GM18499 (cell line): ENCODE data around the gene UBE2J2.
A peak's percentile ranks its signal among the peaks of the same experiment; 100 is the strongest.

Experiments used
- ATAC-seq: cut with Tn5 transposase; IDR thresholded peaks from one replicate; pipeline ENCODE4 v1.9.1; 2021; ENCODE audit warnings: moderate number of reproducible peaks; ENCODE audit not compliant: insufficient read depth, unreplicated experiment

The UBE2J2 gene

GRCh38 chr1:1231400-1232207 is 42.0 kb downstream of the UBE2J2 start, which contains the start of gene SDF4:
SDF4 (minus strand) TSS chr1:1232001; CDS start chr1:1228772, 3,229 bp downstream.
- peak; percentile 63 for ATAC-seq

DNA sequence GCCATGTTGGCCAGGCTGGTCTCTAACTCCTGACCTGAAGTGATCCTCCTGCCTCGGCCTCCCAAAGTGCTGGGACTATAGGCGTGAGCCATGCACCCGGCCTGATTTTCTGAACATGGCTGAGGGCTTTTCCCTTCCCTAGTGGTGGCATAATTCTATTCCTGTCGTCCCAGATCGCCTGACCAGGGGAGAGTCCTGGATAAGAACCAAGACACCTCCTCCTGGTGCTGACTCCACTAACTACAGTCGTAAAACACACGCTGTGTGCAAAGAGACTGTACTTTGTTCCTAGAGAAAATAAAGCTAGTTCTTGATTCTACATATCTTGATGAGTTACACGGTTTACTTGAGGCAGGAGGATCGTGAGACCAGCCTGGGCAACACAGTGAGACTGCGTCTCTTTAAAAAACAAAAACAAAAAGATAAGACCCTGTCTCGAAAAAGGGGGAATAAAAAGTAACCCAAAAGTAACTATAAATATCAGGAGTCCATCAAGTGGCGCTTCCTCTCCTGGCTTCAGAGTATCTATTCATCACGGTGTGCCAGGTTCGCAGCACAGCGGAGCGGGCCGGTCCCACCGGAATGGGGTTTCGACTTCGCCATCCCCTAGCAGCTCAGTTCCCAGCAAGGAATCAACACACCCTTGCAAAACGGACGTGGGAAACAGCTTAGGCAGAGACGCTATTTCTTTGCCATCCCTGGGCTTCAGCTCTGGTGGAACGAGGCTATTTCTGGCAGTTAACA is 42.8 kb downstream of the UBE2J2 start:
- ATAC-seq = no peak

DNA sequence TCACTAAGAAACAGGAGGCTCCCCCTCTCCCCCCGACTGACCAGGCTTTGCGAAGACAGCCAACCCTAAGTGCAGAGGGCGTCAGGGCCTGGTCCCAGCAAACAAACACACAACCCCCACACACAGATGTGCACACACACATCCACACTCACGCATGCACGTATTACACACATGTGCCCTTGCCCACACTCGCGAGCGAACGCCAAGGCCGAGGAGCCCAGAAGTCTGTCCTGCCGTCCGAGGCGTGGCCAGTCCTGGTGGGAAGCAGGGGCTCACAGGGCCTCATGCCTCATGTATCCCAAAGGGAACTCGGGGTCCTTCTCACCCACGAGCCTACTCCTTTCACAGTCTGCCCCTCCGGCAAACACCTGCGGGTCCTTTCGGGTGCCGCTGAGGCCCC is 43.9 kb downstream of the UBE2J2 start:
- ATAC-seq = no peak

- no peak for ATAC-seq
Observed at GRCh38 chr1:1228596-1229321, 44.9 kb downstream of the UBE2J2 start.

DNA sequence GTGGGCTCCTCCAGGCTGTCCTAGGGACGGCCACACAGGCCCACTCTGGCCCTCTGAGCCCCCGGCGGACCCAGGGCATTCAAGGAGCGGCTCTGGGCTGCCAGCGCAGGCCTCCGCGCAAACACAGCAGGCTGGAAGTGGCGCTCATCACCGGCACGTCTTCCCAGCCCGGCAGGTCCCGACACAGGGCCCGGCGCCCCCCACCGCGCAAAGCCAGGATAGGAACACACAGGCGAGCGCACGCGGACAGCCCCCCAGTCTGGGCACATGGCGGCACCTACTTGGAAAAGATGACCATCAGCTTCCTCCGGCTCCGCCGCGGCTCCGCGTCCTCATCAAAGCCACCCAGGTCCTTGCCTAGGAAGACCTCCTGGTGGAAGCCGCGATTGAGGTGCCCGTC is 45.5 kb downstream of the UBE2J2 start:
- no peak for ATAC-seq

GRCh38 chr1:1227386-1227785 is 46.3 kb downstream of the UBE2J2 start:
- ATAC-seq = no peak

DNA sequence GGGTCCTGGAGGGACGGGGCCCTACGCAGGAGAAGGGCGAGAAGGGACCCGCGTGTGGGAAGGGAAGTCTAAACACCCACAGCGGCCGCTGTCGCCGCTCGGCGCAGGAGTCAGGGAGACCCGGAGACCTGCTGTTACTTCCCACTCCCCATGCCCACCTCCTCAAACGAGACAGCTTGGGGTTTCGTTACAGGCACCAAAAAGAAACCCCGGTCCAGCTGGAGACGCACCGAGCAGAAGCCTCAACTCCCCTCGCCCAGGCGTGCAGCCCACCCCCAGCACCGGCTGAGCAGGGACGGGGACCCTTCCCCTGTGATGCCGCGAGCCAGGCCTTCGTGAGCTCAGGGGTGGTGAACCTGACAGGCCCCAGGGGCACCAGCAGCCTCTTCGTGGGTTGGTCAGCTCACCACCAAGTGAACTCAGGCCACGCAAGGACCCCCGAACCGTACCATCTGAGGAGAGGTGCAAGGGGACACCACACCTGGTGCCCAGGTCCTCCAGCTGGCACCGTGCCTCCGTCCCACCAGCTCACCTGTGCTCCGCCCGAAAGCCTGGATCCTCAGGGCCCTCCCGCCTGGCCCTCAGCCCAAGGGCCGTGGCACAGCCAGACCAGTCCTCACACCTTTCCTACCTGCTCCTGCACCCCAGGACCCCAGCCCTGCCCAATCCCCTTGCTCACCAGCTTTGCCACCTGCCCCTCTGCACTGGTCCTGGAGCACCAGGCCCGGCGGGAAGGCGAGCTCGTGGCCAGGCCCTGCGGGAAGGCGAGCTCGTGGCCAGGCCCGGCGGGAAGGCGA is 46.9 kb downstream of the UBE2J2 start:
- ATAC-seq = no peak

DNA sequence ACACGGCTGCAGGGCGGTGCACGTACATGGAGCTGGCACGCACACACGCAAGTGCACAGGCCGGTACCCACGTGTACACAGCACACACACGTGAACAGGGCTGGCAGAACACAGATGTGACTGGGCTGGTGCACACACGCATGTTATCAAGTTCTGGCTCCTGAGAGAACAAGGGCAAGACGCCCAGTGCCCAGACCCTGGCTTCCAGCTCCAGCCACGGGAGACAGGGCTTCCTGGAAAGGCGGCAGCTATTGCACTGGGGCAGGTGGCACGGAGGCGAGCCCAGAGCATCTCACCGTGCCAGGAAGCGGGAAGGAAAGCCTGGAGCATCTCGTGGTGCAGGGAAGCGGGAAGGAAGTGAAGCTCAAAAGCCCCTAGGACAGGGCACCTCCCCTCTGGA is 47.7 kb downstream of the UBE2J2 start:
- no peak for ATAC-seq

DNA sequence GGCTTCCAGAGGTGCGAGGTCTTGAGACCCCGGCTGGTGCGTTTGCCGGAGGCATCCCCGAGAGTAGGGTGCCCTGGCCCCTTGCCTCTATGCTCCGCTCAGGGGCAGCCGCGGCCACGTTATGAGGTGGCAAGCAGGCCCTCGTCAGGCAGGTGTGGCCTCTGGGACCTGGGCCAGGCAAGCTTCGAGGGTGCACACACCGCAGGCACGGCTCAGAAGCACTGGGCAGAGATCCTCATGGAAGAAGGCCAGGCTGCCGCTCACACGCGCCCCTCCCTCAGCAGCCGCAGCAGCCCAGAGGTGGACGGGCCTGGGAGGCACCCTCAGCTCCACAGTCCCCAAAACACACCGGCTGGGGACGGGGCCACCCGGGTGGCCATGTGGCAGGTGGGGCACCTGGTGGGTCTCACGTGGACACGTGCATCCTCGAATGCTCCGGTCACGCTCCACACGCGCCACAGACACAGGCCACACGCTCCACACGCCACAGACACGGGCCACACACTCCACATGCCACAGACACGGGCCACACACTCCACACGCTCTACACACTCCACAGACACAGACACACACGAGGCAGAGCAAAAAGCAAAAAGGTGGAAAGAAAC is 48.3 kb downstream of the UBE2J2 start:
- no peak for ATAC-seq

DNA sequence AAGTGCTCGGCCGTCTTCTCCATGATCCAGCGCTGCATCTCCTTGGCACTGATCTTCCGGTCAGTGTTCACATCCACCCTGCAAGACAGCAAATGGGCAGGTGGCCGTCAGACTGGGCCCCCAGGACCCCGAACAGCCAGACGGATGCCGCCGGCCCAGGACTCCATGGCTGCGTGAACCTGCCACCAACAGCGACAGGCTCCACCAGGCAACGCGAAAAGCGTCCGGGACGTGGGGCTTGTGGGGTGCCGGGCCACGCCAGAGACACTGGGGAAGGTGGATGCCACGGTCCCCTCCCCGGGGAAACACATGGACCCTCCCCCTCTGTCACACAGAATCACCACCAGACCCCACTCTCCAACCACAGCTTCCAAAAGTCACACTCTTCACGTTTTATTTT is 49.8 kb downstream of the UBE2J2 start:
- ATAC-seq = no peak

GRCh38 chr1:1223321-1223720 is 50.3 kb downstream of the UBE2J2 start:
- ATAC-seq = no peak

- ATAC-seq = no peak
Observed at GRCh38 chr1:1222575-1223225, 51.0 kb downstream of the UBE2J2 start.

GRCh38 chr1:1221887-1222574 is 51.6 kb downstream of the UBE2J2 start:
- ATAC-seq = no peak

- no peak for ATAC-seq
Observed at GRCh38 chr1:1220197-1220596, 53.5 kb downstream of the UBE2J2 start.

DNA sequence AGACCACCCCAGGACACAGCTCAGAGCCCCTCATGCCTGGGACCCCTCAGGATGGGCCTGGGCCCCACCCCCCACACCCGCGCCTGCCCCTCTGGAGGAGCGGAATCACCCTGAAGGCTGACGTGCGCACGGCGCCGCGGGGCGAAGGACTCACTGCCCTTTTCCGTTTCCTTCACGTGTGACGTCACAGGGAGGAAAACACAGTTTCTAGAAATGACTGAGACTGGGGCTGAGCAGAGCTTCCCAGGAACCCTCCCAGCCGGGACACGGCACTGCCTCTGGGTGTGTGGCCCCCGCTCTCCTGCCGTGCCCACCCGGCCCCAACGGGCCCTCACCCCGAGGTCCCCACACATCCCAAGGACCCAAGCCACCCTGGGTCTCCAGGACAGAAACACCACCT is 54.3 kb downstream of the UBE2J2 start:
- ATAC-seq = no peak

GRCh38 chr1:1218524-1219200 is 55.0 kb downstream of the UBE2J2 start:
- ATAC-seq = no peak

DNA sequence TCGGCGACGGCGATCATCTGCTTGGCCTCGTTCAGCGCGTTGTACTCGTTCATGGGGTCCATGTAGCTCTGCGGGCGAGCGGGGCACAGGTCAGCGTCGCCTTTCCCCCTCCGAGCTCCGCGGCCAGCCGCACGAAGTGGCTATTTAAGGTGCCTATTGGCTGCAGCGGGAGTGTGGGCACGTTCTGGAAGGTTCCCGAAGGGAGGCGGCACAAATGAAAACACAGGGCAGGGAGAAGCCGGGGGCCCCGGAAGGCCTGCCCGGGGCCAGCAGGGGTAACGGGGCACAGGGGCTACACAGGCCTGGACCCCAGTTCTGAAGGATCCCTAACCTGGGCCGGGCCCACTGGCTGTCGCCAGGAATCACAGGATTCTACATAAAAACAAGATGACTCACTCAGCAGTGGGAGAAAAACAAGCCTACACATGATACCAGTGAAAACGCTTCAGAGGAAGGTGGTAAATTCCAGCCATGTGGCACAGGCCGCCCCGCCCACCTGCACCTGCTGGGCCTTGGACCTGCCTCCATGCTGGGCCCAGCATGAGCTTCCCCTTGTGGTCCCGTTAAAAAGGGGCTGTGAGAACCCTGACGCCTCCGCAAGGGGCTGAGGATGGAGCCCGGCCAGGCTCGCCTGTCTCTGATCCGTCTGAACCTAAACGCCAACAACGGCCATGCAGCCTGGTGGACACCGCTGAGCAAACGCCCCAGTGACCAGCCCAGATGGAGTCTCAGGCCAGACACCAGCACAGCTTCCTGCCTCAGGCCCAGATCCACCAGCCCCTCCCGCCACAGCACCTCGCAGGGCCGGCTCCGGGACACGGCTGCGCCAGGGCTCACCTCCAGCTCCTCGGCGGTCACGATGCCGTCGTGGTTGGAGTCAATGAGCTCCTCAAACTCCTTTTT is 55.8 kb downstream of the UBE2J2 start:
- ATAC-seq = no peak
